Measurements from ENCODE around the gene ALDH1A3. TPM values are rescaled to one million over a fixed set of nuclear protein-coding genes. Genes with fewer than 3 reads are reported as not detected.

The ALDH1A3 gene
- total RNA-seq, 1 experiment from 2014 or later = 879 TPM

DNA sequence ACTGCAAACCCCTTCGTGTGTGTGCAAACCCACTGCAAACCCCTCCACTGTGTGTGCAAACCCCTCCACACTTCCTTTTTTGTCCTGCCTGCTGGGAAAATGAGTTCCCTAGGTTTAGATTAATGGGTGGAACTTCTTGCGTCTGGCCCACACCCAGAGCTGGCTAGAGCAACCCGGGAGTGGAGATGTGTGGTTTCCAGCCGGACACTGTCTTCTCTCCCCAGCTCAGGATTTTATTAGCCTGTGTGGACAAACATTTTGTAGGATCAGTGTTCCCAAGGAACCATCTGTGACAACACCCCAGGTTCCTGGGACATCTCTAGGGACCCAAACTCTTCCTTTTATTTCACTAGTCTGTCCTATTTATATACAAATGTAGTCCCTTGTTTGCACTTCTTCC is 29.9 kb downstream of the ALDH1A3 start:
- Histone ChIP-seq H3K4me3 (no peak overlapping the region), H3K27me3 (no peaks in the 10 kb centered on the region), H3K9me3 (no peaks in the 10 kb centered on the region), H3K36me3 (peaks cover 91% of the 10 kb centered on the region)
- no peak for DNase-seq

DNA sequence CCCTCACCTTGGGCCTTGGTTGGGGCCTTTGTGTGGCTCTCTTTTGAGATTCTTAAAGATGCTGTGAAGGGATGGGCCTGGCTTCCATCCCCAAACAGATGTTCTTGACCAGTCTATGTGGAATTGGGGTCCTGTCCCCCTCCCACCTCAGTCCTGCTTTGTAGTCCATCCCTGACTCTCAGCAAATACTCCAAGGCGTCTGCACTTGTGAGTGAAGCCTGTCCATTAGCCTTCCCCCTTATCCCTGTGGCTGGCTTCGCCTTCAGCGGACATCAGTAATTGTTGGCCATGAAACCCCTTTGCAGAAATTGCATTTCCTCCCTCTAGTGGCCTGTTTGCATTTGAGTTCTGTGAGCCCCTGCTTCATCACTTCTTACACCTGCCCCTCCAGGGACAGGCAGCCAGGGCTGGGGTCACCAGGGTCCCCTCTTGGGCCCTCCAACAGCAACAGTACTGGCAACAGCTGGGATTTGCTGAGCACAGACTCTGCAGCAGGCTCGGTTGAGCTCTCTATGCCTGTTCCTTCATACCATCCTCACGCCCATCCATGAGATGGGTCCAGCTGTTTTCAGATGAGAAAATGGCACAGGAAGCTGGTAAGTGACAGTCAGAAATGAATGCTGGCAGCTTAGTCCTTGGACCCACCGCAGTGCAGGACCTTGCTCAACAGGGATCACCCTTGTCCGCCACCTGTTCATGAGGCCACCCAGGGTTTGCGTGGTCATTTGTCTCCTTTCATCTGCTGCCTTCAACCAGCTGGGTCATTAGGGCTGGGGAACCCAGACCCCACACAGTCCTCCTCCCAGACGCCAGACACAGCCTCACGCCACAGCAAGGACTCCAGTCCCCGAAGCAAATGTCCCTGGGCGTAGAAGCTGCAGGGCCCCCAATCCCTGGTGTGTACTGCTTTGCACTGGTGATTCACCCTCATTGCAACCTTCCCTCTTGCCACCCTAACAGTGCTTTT is 30.6 kb downstream of the ALDH1A3 start:
- no peaks in the 10 kb centered on the region for H3K27me3 ChIP-seq
- H3K9me3 ChIP-seq = no peaks in the 10 kb centered on the region
- H3K4me3 ChIP-seq = no peak overlapping the region
- DNase-seq = no peak
- peaks cover 91% of the 10 kb centered on the region for H3K36me3 ChIP-seq

DNA sequence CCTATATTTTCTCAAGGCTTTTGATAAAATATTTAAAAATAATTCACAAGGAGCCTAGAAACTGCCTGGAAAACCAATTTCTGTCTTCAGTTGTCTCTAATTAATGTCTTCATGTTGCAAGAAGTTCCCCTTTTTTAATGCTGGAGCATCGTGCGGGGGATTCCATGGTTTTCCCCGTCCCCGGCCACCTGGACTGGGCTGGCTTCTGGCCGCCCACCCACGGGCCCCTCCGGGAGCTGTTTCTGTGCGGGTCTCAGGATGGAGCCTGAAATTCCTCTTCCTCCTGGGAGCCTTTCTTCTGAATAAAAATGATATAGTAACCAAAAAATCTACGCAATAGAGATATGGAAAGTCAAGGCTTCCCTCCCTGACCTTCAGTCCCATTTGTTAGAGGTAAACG is 31.5 kb downstream of the ALDH1A3 start:
- Histone ChIP-seq H3K9me3 (no peaks in the 10 kb centered on the region), H3K27me3 (no peaks in the 10 kb centered on the region), H3K36me3 (peaks cover 91% of the 10 kb centered on the region), H3K4me3 (no peak overlapping the region)
- no peak for DNase-seq

DNA sequence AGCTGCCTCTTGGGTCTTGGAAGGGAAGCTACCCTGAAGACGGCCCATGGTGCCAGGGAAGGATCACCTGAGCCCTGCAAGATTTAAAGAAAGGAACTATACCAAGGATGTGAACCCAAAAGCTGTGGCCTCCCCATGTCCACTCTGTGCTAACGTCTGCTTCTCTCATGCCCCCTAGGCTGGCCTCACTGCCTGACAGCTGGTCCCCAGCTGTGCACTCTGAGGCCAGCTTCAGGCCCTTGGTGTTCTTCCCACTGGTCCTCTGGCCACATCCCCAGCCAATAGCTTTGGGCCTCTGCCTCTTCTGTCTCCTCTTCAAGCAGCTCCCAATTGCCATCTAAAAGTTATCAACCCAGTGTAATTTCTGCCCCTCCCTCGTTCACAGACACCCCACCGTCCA is 34.3 kb downstream of the ALDH1A3 start:
- H3K4me3 ChIP-seq = no peak overlapping the region
- H3K9me3 ChIP-seq = no peaks in the 10 kb centered on the region
- DNase-seq = no peak
- H3K36me3 ChIP-seq = peaks cover 88% of the 10 kb centered on the region
- H3K27me3 ChIP-seq = no peaks in the 10 kb centered on the region

DNA sequence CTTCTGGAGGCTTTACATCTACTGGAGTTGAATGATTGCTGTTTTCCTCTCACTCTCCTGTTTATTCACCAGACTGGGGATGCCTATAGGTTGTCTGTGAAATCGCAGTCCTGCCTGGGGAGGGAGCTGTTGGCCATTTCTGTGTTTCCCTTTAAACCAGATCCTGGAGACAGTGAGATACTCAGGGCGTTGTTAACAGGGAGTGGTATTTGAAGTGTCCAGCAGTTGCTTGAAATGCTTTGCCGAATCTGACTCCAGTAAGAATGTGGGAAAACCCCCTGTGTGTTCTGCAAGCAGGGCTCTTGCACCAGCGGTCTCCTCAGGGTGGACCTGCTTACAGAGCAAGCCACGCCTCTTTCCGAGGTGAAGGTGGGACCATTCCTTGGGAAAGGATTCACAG is 35.2 kb downstream of the ALDH1A3 start:
- H3K27me3 ChIP-seq = no peaks in the 10 kb centered on the region
- DNase-seq = no peak
- no peak overlapping the region for H3K4me3 ChIP-seq
- peaks cover 85% of the 10 kb centered on the region for H3K36me3 ChIP-seq
- H3K9me3 ChIP-seq = no peaks in the 10 kb centered on the region

DNA sequence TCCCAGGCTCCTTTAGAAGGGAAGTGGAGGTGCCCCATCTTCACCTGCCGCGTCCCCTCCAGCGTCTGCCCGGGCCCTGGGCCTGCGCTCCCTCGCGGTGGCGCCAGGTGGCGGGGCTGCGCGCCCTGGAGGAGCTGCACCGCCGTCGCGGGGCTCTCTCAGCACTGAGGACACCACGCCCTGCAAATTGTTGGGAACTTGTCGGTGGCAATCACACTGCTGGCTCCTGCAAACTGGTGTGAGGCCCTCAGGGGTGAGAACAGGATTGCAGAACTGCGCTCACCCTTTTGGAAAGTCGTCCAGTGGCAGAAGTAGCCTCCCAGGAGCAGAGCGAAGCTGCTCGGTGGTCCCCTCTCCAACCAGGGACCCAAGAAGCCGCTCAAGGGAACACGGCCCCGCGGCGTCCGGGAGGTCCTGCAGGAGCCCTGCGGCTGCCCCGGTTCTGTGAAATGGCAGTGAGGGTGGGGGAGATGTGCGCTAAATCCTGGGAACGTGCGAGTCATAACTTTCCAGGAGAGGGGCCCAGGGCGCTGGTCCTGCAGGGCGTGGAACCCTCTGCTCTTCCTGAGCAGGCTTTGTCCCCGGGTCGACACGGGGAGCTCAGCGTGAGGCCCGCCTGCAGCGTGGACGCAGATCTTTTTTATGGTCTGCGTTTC is 38.5 kb downstream of the ALDH1A3 start:
- Histone ChIP-seq H3K36me3 (peaks cover 82% of the 10 kb centered on the region), H3K4me3 (peak overlapping the region; percentile 60), H3K27me3 (no peaks in the 10 kb centered on the region), H3K9me3 (no peaks in the 10 kb centered on the region)
- DNase-seq = peak; percentile 90

DNA sequence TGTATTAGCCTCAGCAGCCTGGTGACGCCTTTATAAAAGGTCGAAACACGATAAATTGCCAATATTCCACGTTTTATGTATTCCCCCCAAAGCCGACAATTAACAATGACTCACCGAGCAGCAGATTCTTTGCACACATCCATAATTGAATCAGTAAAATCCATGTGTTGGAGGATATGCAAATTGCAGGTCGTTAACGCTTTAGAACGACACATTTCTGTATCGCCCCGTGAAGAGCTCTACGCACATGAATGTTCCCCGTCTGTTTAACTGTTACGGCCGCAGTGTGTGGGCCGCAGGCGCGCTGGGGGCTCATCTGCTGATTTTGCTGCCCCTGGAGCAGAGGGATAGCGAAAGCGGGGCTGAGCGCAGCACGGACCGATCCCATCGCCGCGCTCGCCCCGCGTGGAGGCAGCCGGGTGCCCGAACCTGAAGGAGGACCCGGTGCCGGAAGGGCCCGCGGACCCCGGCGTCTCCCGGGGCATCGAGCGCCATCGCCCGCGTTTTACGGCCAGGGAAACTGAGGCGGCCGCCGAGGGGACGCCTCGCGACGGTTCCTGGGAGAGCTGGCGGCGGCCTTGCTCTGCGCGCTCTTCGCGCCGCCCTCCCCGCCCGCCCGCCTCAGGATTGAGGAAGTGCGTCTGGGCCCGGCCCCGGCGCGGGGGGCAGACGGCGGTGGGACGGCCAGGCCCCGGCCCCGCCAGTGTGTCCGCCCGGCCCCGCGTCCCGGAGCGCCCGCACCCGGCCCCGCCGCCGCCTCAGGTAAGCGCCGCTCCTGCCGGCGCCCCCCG is 39.3 kb downstream of the ALDH1A3 start, which contains the start of gene LRRK1:
TSS of gene LRRK1 (plus strand) at position 668 of the 791 bp plus-strand sequence. CDS start 5,276 bp downstream, outside the sequence.
- Histone ChIP-seq H3K9me3 (no peaks in the 10 kb centered on the region), H3K27me3 (no peaks in the 10 kb centered on the region), H3K36me3 (peaks cover 82% of the 10 kb centered on the region), H3K4me3 (peak within 1 kb of the TSS; percentile 72)
- DNase-seq = peak; percentile 74

DNA sequence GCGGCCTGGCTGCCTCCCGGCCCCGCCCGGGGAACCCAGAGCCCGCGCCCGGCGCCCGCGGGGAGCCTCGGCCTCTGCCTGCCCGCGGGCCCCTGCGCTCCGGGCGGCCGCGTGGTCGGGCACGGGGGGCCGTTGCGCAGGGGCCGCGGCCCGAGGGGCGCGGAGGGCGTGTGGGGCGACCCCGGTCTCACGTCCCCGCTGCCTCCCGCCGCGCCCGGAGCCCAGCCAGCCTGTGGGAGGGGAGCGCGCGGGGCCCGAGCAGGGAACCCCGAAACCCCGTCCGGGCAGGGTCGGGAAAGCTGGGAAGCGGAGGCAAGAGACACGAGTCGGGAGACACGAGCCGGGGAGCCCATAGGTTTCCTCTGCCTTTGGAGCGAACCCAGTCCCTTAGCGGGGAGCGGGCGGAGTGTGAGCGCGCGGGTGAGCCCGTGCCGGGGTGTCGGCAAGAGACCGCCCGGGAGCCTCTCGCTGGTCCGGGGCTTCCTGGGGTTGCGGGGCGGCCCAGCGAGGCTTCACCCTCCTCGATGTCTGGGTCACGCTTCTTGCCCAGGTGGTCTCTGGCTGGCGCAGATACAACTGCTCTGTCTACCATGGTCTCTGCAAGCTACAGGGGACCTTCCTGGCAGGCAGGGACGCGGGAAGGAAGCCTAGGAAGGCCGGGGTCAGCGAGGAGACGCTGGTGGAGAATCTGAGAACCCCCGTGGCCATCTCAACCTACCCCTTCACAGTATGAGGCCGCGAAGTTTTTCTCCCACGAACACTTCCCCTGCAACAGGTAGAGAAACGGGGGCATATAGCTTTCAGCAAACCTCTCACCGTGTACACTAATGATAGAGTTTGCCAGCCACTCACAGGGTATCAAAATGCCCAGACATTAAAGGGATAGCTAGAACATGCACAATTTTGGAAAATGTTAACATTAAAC is 40.1 kb downstream of the ALDH1A3 start:
- H3K36me3 ChIP-seq = peaks cover 82% of the 10 kb centered on the region
- H3K9me3 ChIP-seq = no peaks in the 10 kb centered on the region
- H3K4me3 ChIP-seq = peak overlapping the region; percentile 72
- peak; percentile 57 for DNase-seq
- H3K27me3 ChIP-seq = no peaks in the 10 kb centered on the region

DNA sequence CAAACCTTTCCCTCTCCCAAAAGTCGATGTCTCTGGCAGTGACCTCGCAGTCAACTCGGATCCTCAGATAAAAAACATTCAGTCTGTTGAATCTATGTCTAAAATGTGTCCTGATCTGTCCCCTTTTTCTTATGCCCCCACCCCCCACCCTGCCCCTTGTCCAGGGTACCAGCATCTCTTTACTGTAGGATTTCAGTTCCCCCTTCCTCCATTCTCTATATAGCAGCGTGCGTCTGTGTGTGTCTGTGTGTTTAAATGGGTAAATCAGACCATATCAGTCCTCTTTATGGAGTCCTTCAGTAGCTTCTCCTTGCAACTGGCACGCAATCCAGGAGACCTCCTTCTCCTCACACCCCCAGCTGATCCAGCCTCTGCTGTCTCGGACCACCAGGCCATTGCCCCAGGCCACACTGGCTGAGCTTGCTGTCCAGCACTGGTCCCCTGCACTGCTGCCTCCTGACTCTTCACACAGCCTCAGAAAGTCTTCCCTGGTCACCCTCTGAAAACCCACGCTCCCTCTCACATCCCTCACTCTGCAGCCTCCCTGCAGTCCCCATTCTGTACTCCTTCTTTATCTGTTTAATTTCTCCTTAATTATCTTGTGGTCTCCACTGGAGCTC is 41.0 kb downstream of the ALDH1A3 start:
- DNase-seq = no peak
- no peaks in the 10 kb centered on the region for H3K27me3 ChIP-seq
- H3K4me3 ChIP-seq = peak overlapping the region; percentile 72

DNA sequence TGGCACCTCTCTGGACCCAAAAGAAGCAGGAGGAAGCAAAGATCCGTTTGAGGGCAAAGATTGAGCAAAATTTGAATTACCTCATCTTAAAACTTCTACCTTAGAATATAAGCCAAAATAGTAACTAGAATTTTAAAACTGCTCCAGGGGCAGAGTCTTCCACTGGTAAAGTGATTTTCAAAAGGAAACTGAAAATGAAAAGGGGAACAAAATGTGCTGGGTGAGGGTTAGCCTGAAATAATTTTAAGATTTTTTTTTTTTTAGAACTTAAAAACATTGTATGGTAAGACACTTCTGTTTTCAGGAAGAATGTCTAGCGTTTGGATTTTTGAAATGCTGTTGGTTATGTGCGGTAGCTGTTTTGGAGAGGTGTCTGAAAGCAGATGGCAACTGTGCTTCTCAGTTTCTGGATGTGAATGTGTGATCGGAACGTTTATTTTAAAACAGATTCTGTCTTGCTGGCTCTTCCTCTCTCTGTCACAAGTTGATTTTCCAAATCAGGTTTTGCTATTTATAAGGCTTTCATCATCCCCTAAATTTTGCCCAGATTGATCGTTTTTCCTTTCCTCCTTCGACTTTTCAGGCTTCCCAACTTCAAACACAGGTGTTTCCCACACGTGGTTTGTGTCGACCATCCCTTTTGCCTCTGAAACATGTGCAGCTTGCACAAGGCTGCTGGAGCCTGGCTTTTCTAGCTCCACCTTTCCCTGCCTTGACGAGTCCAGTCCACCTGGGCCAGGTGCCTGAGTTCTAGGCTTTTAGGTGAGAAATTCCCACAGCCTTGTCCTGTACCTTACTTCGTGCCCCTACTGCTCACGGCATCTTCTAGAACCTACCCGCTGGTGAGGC is 42.8 kb downstream of the ALDH1A3 start:
- peaks cover 79% of the 10 kb centered on the region for H3K36me3 ChIP-seq
- H3K4me3 ChIP-seq = no peak overlapping the region
- H3K27me3 ChIP-seq = no peaks in the 10 kb centered on the region
- DNase-seq = no peak
- no peaks in the 10 kb centered on the region for H3K9me3 ChIP-seq

More for the DNA sequence above, 41.0 kb downstream of the ALDH1A3 start:
- no peaks in the 10 kb centered on the region for H3K9me3 ChIP-seq
- peaks cover 82% of the 10 kb centered on the region for H3K36me3 ChIP-seq

DNA sequence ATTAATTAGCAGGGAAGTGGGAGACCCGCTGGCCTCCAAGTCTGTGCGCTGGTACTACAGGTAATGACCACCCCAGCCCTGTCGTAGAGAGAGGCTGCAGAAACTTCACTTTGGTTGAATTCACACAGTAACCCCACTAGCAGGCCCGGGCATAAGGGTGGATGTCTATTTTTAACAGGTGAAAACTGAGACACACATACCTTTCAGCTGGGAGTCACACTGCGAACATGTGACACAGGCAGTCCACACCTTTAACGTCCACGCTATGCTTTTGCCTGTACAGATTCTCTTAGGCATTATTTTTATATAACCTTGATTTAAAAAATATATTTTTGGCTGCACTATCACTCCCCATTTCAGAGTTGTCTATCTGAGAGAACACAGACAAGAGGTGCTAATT is 43.4 kb downstream of the ALDH1A3 start:
- no peak for DNase-seq
- no peak overlapping the region for H3K4me3 ChIP-seq
- H3K36me3 ChIP-seq = peaks cover 79% of the 10 kb centered on the region
- H3K9me3 ChIP-seq = no peaks in the 10 kb centered on the region
- H3K27me3 ChIP-seq = no peaks in the 10 kb centered on the region

DNA sequence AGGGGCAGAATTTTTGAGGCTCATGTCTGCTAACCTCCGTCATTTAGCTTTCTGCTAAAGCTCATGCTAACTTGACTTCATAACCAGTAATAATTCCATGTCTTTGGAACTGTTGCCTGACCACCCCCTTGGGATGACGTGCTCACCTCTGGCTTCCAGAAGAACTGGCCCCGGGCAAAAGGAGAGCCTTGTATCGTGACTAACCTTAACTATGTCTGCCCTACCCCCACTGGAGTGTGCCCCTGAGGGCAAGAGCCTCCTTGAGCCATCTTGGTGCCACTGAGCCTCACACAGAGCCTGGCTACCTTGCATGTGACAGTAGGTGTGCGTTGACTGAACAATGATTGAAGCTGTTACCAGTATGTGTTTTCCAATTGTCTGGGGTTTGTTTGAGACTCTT is 44.3 kb downstream of the ALDH1A3 start:
- Histone ChIP-seq H3K4me3 (no peak overlapping the region), H3K9me3 (no peaks in the 10 kb centered on the region), H3K36me3 (peaks cover 84% of the 10 kb centered on the region), H3K27me3 (no peaks in the 10 kb centered on the region)
- no peak for DNase-seq

DNA sequence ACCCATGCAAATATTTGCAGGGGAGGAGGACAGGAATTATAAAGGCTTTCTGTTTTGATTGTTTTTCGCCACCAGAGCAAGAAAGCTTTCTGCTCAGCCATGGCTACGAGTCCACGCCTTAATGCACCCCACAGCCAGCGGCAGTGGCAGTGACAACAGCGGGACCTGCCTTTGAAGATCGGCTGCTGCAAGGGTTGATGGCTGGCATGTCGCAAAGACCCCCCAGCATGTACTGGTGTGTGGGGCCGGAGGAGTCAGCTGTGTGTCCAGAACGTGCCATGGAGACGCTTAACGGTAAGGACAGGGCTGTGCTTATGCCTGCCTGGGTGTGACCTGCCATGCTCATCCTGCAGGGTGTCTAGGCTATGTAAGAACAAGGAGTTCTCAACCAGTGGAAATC is 44.8 kb downstream of the ALDH1A3 start:
- no peak for DNase-seq
- H3K9me3 ChIP-seq = no peaks in the 10 kb centered on the region
- H3K27me3 ChIP-seq = no peaks in the 10 kb centered on the region
- H3K36me3 ChIP-seq = peaks cover 90% of the 10 kb centered on the region
- H3K4me3 ChIP-seq = no peak overlapping the region

DNA sequence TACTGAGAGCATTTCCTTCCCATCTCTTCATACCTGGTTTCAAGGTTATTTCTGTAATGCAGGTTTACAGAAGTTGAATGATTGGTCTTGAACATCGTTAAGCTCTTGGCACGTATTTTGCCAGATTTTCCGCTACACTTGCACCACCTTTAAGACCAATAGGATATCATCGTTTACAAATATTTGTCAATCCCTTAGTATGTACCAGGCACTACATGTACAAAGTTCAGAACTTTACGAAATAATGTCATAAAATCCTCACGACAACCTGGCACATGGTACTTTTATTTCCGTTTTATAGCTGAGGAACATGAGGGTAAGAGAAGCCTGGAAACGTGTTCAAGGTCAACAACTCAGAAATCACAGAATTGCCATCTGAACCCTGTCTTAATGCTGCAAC is 45.8 kb downstream of the ALDH1A3 start:
- Histone ChIP-seq H3K9me3 (no peaks in the 10 kb centered on the region), H3K36me3 (peaks cover 92% of the 10 kb centered on the region), H3K27me3 (no peaks in the 10 kb centered on the region), H3K4me3 (no peak overlapping the region)
- no peak for DNase-seq

DNA sequence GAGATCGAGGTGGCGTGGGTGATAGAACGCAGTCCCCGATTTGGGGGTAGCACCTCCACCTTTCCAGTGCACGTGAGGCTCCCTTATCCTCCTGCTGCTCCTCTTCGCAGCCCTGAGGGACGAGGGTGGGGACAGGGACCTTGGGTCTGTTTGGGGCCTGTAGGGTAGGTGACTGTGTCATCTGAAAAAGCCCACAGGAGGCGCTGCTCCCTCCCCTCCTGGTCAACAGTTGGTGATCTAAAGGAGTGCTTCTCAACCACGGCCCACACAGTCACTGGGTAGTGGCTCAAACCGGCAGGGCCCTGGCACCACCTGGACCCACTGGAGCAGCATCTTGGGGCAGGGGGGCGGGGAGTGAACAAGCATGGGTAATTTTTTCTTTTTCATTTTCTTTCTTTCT is 46.6 kb downstream of the ALDH1A3 start:
- Histone ChIP-seq H3K27me3 (no peaks in the 10 kb centered on the region), H3K9me3 (no peaks in the 10 kb centered on the region), H3K4me3 (no peak overlapping the region), H3K36me3 (peaks cover 96% of the 10 kb centered on the region)
- DNase-seq = no peak

Data from MG63 (cell line).